ENCODE results near the gene PTPRK.

- TF ChIP-seq CTCF (IDR thresholded peaks at IDR 0.05), result no peak
- TF ChIP-seq POLR2A (IDR thresholded peaks at IDR 0.05), result no peak
These were observed 313.6 kb downstream of the PTPRK start for GRCh38 chr6:128206610-128207426.
